PC-3 (cell line): ENCODE measurements around the gene SPNS1.

Source experiments
- EZH2 ChIP-seq: fragments of 300-600 bp; sonication (generic); IDR thresholded peaks from one replicate; pipeline ENCODE4 v1.6.1; 2017; ENCODE audit warnings: antibody characterized with exemption, mild to moderate bottlenecking, low read length; ENCODE audit not compliant: unreplicated experiment
- TF ChIP-seq, protein P1 (sequence below): fragments of 300-600 bp; sonication (generic); conservative IDR thresholded peaks from 2 replicates; pipeline ENCODE4 v1.5.1; 2017; ENCODE audit warnings: antibody characterized with exemption, low read depth, mild to moderate bottlenecking, low read length

GRCh38 chr16:28989363-28989762 is 14.8 kb downstream of the SPNS1 start:
- TF ChIP-seq, protein P1, sequence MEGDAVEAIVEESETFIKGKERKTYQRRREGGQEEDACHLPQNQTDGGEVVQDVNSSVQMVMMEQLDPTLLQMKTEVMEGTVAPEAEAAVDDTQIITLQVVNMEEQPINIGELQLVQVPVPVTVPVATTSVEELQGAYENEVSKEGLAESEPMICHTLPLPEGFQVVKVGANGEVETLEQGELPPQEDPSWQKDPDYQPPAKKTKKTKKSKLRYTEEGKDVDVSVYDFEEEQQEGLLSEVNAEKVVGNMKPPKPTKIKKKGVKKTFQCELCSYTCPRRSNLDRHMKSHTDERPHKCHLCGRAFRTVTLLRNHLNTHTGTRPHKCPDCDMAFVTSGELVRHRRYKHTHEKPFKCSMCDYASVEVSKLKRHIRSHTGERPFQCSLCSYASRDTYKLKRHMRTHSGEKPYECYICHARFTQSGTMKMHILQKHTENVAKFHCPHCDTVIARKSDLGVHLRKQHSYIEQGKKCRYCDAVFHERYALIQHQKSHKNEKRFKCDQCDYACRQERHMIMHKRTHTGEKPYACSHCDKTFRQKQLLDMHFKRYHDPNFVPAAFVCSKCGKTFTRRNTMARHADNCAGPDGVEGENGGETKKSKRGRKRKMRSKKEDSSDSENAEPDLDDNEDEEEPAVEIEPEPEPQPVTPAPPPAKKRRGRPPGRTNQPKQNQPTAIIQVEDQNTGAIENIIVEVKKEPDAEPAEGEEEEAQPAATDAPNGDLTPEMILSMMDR: no peak
- TF ChIP-seq EZH2: no peak
